ENCODE measurements around the gene CAMK2B.

- TF ChIP-seq, protein P1, sequence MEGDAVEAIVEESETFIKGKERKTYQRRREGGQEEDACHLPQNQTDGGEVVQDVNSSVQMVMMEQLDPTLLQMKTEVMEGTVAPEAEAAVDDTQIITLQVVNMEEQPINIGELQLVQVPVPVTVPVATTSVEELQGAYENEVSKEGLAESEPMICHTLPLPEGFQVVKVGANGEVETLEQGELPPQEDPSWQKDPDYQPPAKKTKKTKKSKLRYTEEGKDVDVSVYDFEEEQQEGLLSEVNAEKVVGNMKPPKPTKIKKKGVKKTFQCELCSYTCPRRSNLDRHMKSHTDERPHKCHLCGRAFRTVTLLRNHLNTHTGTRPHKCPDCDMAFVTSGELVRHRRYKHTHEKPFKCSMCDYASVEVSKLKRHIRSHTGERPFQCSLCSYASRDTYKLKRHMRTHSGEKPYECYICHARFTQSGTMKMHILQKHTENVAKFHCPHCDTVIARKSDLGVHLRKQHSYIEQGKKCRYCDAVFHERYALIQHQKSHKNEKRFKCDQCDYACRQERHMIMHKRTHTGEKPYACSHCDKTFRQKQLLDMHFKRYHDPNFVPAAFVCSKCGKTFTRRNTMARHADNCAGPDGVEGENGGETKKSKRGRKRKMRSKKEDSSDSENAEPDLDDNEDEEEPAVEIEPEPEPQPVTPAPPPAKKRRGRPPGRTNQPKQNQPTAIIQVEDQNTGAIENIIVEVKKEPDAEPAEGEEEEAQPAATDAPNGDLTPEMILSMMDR (IDR thresholded peaks at IDR 0.05; ENCODE audit: low read length) = no peak
- no peak for TF ChIP-seq EZH2 (optimal IDR thresholded peaks at IDR 0.05; ENCODE audit: low read depth, low read length)
Observed at GRCh38 chr7:44320794-44321371, 4.5 kb downstream of the CAMK2B start.

Data from MM.1S (cell line).